ENCODE measurements around the gene CPE.

The CPE gene

GRCh38 chr4:165540206-165540830 is 161.5 kb downstream of the CPE start:
- Histone ChIP-seq H3K4me1 (ENCODE audit: control insufficient read depth, low read length) (no peaks in the 10 kb centered on the region), H3K27ac (ENCODE audit: low read depth, low read length) (no peak overlapping the region), H3K4me2 (ENCODE audit: low read length) (no peak overlapping the region), H4K20me1 (ENCODE audit: control insufficient read depth, insufficient read depth, low read depth, low read length) (no peaks in the 10 kb centered on the region), H3K27me3 (ENCODE audit: control insufficient read depth, low read length) (no peaks in the 10 kb centered on the region), H3K9me3 (ENCODE audit: control insufficient read depth, insufficient read depth, low read length) (no peaks in the 10 kb centered on the region), H3K79me2 (ENCODE audit: control insufficient read depth, low read length) (no peaks in the 10 kb centered on the region), H3F3A (ENCODE audit: control insufficient read depth, insufficient read depth) (peaks cover 4% of the 10 kb centered on the region; the same call in 1 of the 2 replicates), H3K36me3 (ENCODE audit: control insufficient read depth, low read length) (no peaks in the 10 kb centered on the region), H3K4me3 (ENCODE audit: low read length) (no peak overlapping the region), H3K9me2 (replicated peaks; ENCODE audit: control insufficient read depth, low read length) (no peaks in the 10 kb centered on the region)
- TF ChIP-seq EZH2phosphoT487 (IDR thresholded peaks at IDR 0.05; ENCODE audit: borderline replicate concordance, low read length) (no peak), CTCF (IDR thresholded peaks at IDR 0.05; ENCODE audit: low read depth, low read length, poor library complexity, severe bottlenecking) (no peak)

GRCh38 chr4:165541851-165542459 is 163.1 kb downstream of the CPE start:
- Histone ChIP-seq H3K36me3 (ENCODE audit: control insufficient read depth, low read length) (no peaks in the 10 kb centered on the region), H3K4me3 (ENCODE audit: low read length) (no peak overlapping the region), H3K9me3 (ENCODE audit: control insufficient read depth, insufficient read depth, low read length) (no peaks in the 10 kb centered on the region), H3F3A (ENCODE audit: control insufficient read depth, insufficient read depth) (peaks cover 4% of the 10 kb centered on the region; the same call in 1 of the 2 replicates), H3K4me1 (ENCODE audit: control insufficient read depth, low read length) (no peaks in the 10 kb centered on the region), H3K79me2 (ENCODE audit: control insufficient read depth, low read length) (no peaks in the 10 kb centered on the region), H3K27me3 (ENCODE audit: control insufficient read depth, low read length) (no peaks in the 10 kb centered on the region), H4K20me1 (ENCODE audit: control insufficient read depth, insufficient read depth, low read depth, low read length) (no peaks in the 10 kb centered on the region), H3K4me2 (ENCODE audit: low read length) (no peak overlapping the region), H3K9me2 (replicated peaks; ENCODE audit: control insufficient read depth, low read length) (no peaks in the 10 kb centered on the region), H3K27ac (ENCODE audit: low read depth, low read length) (no peak overlapping the region)
- TF ChIP-seq CTCF (IDR thresholded peaks at IDR 0.05; ENCODE audit: low read depth, low read length, poor library complexity, severe bottlenecking) (no peak), EZH2phosphoT487 (IDR thresholded peaks at IDR 0.05; ENCODE audit: borderline replicate concordance, low read length) (no peak)

- TF ChIP-seq EZH2phosphoT487 (IDR thresholded peaks at IDR 0.05; ENCODE audit: borderline replicate concordance, low read length) (no peak), CTCF (IDR thresholded peaks at IDR 0.05; ENCODE audit: low read depth, low read length, poor library complexity, severe bottlenecking) (no peak)
- Histone ChIP-seq H3K36me3 (ENCODE audit: control insufficient read depth, low read length) (no peaks in the 10 kb centered on the region), H3K4me1 (ENCODE audit: control insufficient read depth, low read length) (no peaks in the 10 kb centered on the region), H3K4me3 (ENCODE audit: low read length) (no peak overlapping the region), H3F3A (ENCODE audit: control insufficient read depth, insufficient read depth) (peaks cover 4% of the 10 kb centered on the region; the same call in 1 of the 2 replicates), H3K27me3 (ENCODE audit: control insufficient read depth, low read length) (no peaks in the 10 kb centered on the region), H4K20me1 (ENCODE audit: control insufficient read depth, insufficient read depth, low read depth, low read length) (no peaks in the 10 kb centered on the region), H3K27ac (ENCODE audit: low read depth, low read length) (no peak overlapping the region), H3K9me2 (replicated peaks; ENCODE audit: control insufficient read depth, low read length) (no peaks in the 10 kb centered on the region), H3K9me3 (ENCODE audit: control insufficient read depth, insufficient read depth, low read length) (no peaks in the 10 kb centered on the region), H3K4me2 (ENCODE audit: low read length) (no peak overlapping the region), H3K79me2 (ENCODE audit: control insufficient read depth, low read length) (no peaks in the 10 kb centered on the region)
These were observed 163.7 kb downstream of the CPE start for GRCh38 chr4:165542476-165542875.
